Panc1 (cell line): ENCODE results near the gene HLA-E. TPM values are rescaled to one million over a fixed set of nuclear protein-coding genes. Genes with fewer than 3 reads are reported as not detected.
"Not testable (repeated sequence)": the region's sequence is repeated elsewhere in the genome, so short reads cannot be mapped to it uniquely, and the experiment has no call there.

ENCODE experiments used
- ATAC-seq: fragments of 200-7000 bp; cut with Tn5 transposase; 2 replicates; pipeline ENCODE4 v1.9.1; 2020; ENCODE audit warnings: mild to moderate bottlenecking, moderate library complexity
- BruUV-seq: library from RNA; stranded (reverse); fragments of 400-500 nt; replicated peaks from 2 replicates; lab custom pipeline; 2021; lab: Mats Ljungman, UMichigan
- CTCF ChIA-PET: fragments of 300-600 bp; sonication (Branson Sonifier 250); formaldehyde crosslinking; loops from one replicate; lab custom pipeline; 2022; ENCODE audit warnings: antibody characterized with exemption; lab: Charles Lee
- POLR2A ChIA-PET: fragments of 300-600 bp; sonication (Branson Sonifier 250); formaldehyde crosslinking; loops from one replicate; lab custom pipeline; 2022; ENCODE audit warnings: antibody characterized with exemption; lab: Charles Lee
- DNase-seq: peaks from one replicate; pipeline ENCODE4 v3.0.0-alpha.2; 2010; ENCODE audit warnings: low read depth, low spot score
- H3K27ac ChIP-seq: 2 replicates; pipeline ENCODE4 v1.5.1; 2011; ENCODE audit warnings: mild to moderate bottlenecking, low read length, inconsistent platforms
- H3K27me3 ChIP-seq: fragments of 200-500 bp; sonication (Bioruptor generic); 2 replicates; pipeline ENCODE4 v1.6.0; 2014; ENCODE audit warnings: low read length, inconsistent platforms; ENCODE audit not compliant: control insufficient read depth, insufficient read depth
- H3K36me3 ChIP-seq: fragments of 200-500 bp; sonication (Bioruptor generic); 2 replicates; pipeline ENCODE4 v1.5.1; 2014; ENCODE audit warnings: inconsistent platforms, mild to moderate bottlenecking, low read length, moderate library complexity; ENCODE audit not compliant: control insufficient read depth, insufficient read depth
- H3K4me1 ChIP-seq: 2 replicates; pipeline ENCODE4 v1.5.1; 2011; ENCODE audit warnings: inconsistent platforms, mild to moderate bottlenecking, low read length, moderate library complexity; ENCODE audit not compliant: control insufficient read depth, insufficient read depth
- H3K4me3 ChIP-seq, 2 experiments: 2 replicates each; pipeline ENCODE4 v1.5.1; 2011 to 2012; ENCODE audit warnings: low read depth in 2 of 2, low read length in 2 of 2, mild to moderate bottlenecking in 2 of 2, inconsistent platforms in 1 of 2, moderate library complexity in 1 of 2
- H3K9me3 ChIP-seq: fragments of 200-500 bp; sonication (Bioruptor generic); 2 replicates; pipeline ENCODE4 v1.5.1; 2014; ENCODE audit warnings: low read depth, mild to moderate bottlenecking, inconsistent platforms, low read length, moderate library complexity; ENCODE audit not compliant: control insufficient read depth, insufficient read depth
- POLR2AphosphoS5 ChIP-seq: IDR thresholded peaks from 2 replicates; pipeline ENCODE4 v1.6.1; 2012; ENCODE audit warnings: mild to moderate bottlenecking, low read depth, low read length, moderate library complexity
- SIN3A ChIP-seq: IDR thresholded peaks from 2 replicates; pipeline ENCODE4 v1.6.1; 2012; ENCODE audit warnings: low read depth, mild to moderate bottlenecking, low read length, moderate library complexity, borderline replicate concordance; ENCODE audit not compliant: insufficient read depth
- TCF7L2 ChIP-seq: IDR thresholded peaks from 2 replicates; pipeline ENCODE4 v1.6.1; 2011; ENCODE audit warnings: mild to moderate bottlenecking, low read depth, low read length, inconsistent platforms
- in situ Hi-C: cut with HindIII; loops from 2 replicates; pipeline ENCODE4 v1.10.0; 2016; ENCODE audit warnings: low sequenced_read_pairs, low pct_unique_long_range_greater_than_20kb
- intact Hi-C: fragments of 100-400 bp; cut with micrococcal nuclease; formaldehyde crosslinking; loops from one replicate; pipeline ENCODE4 v1.10.0; 2022; ENCODE audit not compliant: unreplicated experiment
- total RNA-seq: library from RNA; stranded (reverse); gene quantifications from one replicate; pipeline ENCODE4 v1.2.1, GENCODE V29; 2021; ENCODE audit not compliant: unreplicated experiment
- TF ChIP-seq, protein P1 (sequence below), 2 experiments: IDR thresholded peaks; 2 replicates each; pipeline ENCODE4 v1.6.1; 2011 to 2012; ENCODE audit warnings: low read depth in 2 of 2, control low read depth in 1 of 2, low read length in 1 of 2, mild to moderate bottlenecking in 1 of 2, moderate library complexity in 1 of 2; ENCODE audit not compliant: insufficient read depth in 1 of 2
- TF ChIP-seq, protein P2 (sequence below): fragments of 450-650 bp; IDR thresholded peaks from 2 replicates; pipeline ENCODE4 v1.5.1; 2017; ENCODE audit warnings: mild to moderate bottlenecking

HLA-E gene
- total RNA-seq, 1 experiment from 2014 or later, result 132 TPM

DNA sequence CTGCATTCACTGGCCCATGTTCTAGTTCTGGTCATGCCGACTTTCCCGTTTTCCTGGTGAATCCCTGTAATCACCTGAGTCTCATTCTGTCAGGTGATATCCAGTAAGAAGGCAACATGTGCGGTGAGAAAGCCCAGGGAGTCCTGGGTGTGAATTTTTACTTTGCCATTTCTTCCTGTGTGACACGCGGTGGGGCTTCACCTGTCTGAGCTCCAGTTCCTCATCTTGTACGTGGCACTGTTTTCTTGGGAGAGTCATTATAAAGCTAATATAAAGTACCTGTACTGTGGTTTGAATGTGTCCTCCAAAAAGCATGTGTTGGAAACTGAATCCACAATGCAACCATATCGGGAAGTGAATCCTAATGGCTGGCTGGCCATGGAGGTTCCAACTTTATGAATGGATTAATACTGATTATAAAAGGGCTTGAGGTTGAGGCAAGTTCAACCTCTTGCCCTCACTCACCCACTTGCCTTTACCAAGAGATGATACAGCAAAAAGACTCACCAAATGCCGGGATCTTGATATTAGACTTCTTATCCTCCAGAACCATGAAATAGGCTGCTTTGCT is 5.1 kb downstream of the HLA-E start:
- Histone ChIP-seq H3K9me3 (no peaks in the 10 kb centered on the region), H3K4me1 (peaks cover 7% of the 10 kb centered on the region), H3K4me3 (no peak overlapping the region), H3K27ac (no peak overlapping the region), H3K36me3 (peaks cover 9% of the 10 kb centered on the region), H3K27me3 (no peaks in the 10 kb centered on the region)
- intact Hi-C loops (no loop called here), in situ Hi-C loops (no loop called here)
- ATAC-seq, result no peak
- TF ChIP-seq POLR2AphosphoS5, result no peak
- no peak for TF ChIP-seq SIN3A
- TF ChIP-seq TCF7L2, result no peak
- TF ChIP-seq, protein P1, sequence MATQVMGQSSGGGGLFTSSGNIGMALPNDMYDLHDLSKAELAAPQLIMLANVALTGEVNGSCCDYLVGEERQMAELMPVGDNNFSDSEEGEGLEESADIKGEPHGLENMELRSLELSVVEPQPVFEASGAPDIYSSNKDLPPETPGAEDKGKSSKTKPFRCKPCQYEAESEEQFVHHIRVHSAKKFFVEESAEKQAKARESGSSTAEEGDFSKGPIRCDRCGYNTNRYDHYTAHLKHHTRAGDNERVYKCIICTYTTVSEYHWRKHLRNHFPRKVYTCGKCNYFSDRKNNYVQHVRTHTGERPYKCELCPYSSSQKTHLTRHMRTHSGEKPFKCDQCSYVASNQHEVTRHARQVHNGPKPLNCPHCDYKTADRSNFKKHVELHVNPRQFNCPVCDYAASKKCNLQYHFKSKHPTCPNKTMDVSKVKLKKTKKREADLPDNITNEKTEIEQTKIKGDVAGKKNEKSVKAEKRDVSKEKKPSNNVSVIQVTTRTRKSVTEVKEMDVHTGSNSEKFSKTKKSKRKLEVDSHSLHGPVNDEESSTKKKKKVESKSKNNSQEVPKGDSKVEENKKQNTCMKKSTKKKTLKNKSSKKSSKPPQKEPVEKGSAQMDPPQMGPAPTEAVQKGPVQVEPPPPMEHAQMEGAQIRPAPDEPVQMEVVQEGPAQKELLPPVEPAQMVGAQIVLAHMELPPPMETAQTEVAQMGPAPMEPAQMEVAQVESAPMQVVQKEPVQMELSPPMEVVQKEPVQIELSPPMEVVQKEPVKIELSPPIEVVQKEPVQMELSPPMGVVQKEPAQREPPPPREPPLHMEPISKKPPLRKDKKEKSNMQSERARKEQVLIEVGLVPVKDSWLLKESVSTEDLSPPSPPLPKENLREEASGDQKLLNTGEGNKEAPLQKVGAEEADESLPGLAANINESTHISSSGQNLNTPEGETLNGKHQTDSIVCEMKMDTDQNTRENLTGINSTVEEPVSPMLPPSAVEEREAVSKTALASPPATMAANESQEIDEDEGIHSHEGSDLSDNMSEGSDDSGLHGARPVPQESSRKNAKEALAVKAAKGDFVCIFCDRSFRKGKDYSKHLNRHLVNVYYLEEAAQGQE (IDR thresholded peaks at IDR 0.05; ENCODE audit: insufficient read depth in 1 of 2, low read depth in 2 of 2, low read length in 1 of 2), result no peak
- TF ChIP-seq, protein P2, sequence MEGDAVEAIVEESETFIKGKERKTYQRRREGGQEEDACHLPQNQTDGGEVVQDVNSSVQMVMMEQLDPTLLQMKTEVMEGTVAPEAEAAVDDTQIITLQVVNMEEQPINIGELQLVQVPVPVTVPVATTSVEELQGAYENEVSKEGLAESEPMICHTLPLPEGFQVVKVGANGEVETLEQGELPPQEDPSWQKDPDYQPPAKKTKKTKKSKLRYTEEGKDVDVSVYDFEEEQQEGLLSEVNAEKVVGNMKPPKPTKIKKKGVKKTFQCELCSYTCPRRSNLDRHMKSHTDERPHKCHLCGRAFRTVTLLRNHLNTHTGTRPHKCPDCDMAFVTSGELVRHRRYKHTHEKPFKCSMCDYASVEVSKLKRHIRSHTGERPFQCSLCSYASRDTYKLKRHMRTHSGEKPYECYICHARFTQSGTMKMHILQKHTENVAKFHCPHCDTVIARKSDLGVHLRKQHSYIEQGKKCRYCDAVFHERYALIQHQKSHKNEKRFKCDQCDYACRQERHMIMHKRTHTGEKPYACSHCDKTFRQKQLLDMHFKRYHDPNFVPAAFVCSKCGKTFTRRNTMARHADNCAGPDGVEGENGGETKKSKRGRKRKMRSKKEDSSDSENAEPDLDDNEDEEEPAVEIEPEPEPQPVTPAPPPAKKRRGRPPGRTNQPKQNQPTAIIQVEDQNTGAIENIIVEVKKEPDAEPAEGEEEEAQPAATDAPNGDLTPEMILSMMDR, result no peak
- CTCF ChIA-PET, result no interaction called here
- DNase-seq, result no peak
- POLR2A ChIA-PET, result no interaction called here
- no TSS peak for BruUV-seq

- H3K27ac ChIP-seq, in situ Hi-C loops, BruUV-seq, POLR2A ChIA-PET, H3K27me3 ChIP-seq, H3K36me3 ChIP-seq, H3K4me1 ChIP-seq, H3K9me3 ChIP-seq, ATAC-seq, intact Hi-C loops, DNase-seq, CTCF ChIA-PET, H3K4me3 ChIP-seq: not testable (repeated sequence)
Measured at GRCh38 chr6:30495060-30495459, 5.8 kb downstream of the HLA-E start.

DNA sequence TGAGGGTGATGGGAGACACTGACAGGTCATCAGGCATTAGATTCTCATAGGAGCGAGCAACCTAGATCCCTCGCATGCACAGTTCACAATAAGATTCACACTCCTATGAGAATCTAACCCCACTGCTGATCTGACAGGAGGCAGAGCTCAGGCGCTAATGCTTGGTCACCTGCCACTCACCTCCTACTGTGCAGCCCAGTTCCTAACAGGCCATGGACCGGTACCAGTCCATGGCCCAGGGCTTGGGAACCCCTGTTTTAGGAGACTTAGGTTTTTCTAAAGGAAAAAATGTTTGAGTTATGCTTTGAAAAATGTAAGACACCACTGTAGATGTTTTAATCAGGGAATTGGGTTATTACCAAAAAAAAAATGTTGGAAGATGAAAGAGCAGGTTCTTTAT is 6.7 kb downstream of the HLA-E start:
- H3K4me3 ChIP-seq, result no peak overlapping the region
- intact Hi-C loops, result no loop called here
- H3K9me3 ChIP-seq, result no peaks in the 10 kb centered on the region
- peaks cover 4% of the 10 kb centered on the region for H3K4me1 ChIP-seq
- ChIA-PET CTCF (no interaction called here), POLR2A (no interaction called here)
- ATAC-seq (no peak), DNase-seq (no peak)
- no peaks in the 10 kb centered on the region for H3K27me3 ChIP-seq
- TF ChIP-seq SIN3A, result no peak
- TF ChIP-seq, protein P1 (IDR thresholded peaks at IDR 0.05; ENCODE audit: insufficient read depth in 1 of 2, low read depth in 2 of 2, low read length in 1 of 2), result no peak
- TF ChIP-seq POLR2AphosphoS5, result no peak
- no peak for TF ChIP-seq TCF7L2
- TF ChIP-seq, protein P2, result no peak
- H3K36me3 ChIP-seq, result peaks cover 2% of the 10 kb centered on the region; the same call in 1 of the 2 replicates
- H3K27ac ChIP-seq, result no peak overlapping the region
- BruUV-seq, result no TSS peak
- in situ Hi-C loops, result no loop called here

GRCh38 chr6:30497261-30497599 is 7.9 kb downstream of the HLA-E start:
- H3K9me3 ChIP-seq, ATAC-seq, DNase-seq, H3K27me3 ChIP-seq, in situ Hi-C loops, H3K27ac ChIP-seq, H3K36me3 ChIP-seq, intact Hi-C loops, BruUV-seq, H3K4me1 ChIP-seq, POLR2A ChIA-PET, CTCF ChIA-PET, H3K4me3 ChIP-seq: not testable (repeated sequence)
